ENCODE results near the gene MGAT3.

Gene MGAT3

GRCh38 chr22:39426380-39427043 is 30.3 kb upstream of the MGAT3 start:
- H3K4me3 ChIP-seq (ENCODE audit: low read length): no peak overlapping the region

GRCh38 chr22:39427751-39428596 is 28.8 kb upstream of the MGAT3 start:
- no peak for DNase-seq (ENCODE audit: low read depth, low spot score)
- H3K4me3 ChIP-seq (ENCODE audit: low read length): no peak overlapping the region

More at GRCh38 chr22:39426380-39427043, 30.3 kb upstream of the MGAT3 start:
- DNase-seq (ENCODE audit: low read depth, low spot score): no peak

DNA sequence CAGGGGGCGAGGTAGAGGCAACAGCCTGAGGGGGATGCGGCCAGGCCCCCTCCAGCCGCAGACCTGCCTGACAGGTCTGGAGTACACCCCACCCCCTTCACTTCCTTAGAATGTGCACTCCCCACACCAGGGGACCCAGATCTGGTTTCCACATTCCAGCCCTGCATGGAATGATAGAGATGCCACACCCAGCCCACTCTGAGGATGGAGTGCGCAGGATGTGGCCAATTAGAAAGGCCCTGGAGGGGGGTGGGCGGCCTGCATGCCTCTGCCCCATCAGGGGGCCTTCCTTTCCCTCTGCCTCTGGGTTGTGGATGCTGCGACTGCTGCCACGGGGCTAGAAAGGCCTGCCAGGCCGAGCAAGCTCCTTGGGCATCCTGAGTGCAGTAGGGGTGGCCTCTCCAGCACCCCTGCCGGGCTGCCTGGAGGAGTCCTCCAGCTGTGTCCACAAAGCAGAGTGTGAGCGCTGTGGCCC is 28.2 kb upstream of the MGAT3 start:
- no peak for DNase-seq (ENCODE audit: low read depth, low spot score)
- no peak overlapping the region for H3K4me3 ChIP-seq (ENCODE audit: low read length)

DNA sequence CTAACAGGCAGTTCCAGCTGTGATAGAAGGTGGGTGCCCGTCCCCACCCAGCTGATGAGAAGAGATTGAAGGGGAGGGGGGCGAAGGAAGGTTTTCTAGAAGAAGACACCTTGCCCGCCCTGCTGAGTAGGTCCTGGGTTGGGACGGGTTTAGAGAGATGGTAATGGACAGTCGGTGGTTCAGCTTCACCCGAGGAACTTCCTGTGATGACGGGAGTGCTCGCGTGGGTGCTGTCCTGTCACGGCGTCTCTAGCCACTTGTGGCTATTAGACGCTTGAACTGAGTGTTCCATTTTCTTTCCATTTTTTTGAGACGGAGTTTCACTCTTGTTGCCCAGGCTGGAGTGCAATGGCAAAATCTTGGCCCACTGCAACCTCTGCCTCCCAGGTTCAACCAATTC is 27.6 kb upstream of the MGAT3 start:
- DNase-seq (ENCODE audit: low read depth, low spot score): no peak
- H3K4me3 ChIP-seq (ENCODE audit: low read length): no peak overlapping the region

GRCh38 chr22:39429916-39430575 is 26.8 kb upstream of the MGAT3 start:
- H3K4me3 ChIP-seq (ENCODE audit: low read length): no peak overlapping the region
- DNase-seq (ENCODE audit: low read depth, low spot score): no peak

DNA sequence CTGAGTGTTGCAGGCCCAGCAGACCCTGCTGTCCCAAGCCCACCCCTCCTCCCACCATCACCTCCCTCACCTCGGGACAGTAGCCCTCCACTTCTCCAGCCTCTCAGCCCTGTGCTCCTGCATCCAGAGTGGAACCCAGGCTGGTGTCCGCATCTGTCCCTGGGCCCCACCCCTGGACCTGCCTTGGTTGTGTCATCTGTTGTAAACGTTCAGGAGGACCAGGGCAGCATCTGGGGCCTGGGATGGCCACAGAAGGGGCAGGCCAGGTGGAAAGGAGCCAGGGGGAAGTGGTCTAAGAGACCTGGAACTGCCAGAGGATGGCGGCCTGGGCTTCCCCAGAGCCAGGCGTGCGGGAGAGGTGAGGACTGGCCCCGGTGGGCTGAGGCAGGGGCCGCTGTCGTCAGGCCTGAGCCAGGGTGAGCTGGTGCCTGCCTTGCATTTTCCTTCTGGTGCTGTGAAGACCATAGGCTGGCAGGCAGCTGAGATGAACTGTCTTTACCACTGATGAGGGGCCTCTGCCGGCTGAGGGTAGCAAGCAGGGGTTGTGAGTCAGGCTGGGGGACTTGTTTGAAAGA is 26.1 kb upstream of the MGAT3 start:
- H3K4me3 ChIP-seq (ENCODE audit: low read length): no peak overlapping the region
- no peak for DNase-seq (ENCODE audit: low read depth, low spot score)

DNA sequence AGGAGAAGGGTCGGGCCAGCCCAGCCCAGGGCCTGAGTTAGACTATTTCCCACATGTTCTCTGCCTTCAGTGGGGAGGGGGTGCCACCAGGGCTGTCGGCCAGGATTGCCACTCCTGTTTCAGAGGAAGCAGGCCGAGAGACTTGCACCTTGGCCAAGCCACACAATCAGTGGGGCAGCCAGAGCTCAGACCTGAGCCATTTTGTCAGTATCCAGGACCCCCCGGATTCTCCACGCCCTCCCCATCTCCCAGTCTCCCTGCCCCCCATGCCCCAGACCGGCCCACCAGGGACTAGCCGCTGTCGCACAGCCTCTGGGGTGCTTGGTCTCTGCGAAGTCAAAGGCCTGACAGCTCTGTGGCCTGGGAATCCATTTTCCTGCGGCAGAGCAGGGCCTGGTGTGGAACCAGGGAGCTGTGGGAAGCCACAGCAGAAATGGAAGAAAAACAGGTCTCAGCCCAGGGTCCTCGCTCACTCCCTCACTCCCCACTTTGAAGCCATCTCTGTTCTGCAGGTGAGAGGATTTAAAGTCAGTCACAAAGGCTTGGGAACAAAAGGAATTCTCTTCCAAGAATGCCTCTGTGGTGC is 25.5 kb upstream of the MGAT3 start:
- H3K4me3 ChIP-seq (ENCODE audit: low read length): no peak overlapping the region
- no peak for DNase-seq (ENCODE audit: low read depth, low spot score)

GRCh38 chr22:39431821-39432251 is 25.0 kb upstream of the MGAT3 start:
- DNase-seq (ENCODE audit: low read depth, low spot score): no peak
- H3K4me3 ChIP-seq (ENCODE audit: low read length): no peak overlapping the region

DNA sequence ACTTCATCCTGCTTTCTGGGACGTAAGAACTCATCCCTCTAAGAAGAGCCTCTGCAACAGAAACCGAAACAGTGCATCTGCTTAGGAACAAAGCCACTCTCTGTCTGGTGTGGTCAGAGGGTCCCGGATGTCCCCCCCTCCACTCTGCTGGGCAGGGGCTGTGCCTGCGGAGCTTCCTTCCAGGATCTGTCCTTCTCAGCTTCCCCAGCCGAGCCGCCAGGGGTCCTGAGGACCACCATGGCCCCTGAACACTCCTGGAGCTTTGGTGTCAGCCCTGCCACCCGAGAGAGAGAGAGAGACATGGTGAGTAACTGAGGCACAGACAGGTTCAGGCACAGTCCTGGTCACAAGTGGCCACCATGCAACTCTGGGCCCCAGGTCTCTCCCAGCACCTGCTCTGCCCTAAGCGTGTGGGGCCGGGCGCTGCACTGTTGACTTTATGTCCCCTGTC is 24.4 kb upstream of the MGAT3 start:
- DNase-seq (ENCODE audit: low read depth, low spot score): no peak
- no peak overlapping the region for H3K4me3 ChIP-seq (ENCODE audit: low read length)

DNA sequence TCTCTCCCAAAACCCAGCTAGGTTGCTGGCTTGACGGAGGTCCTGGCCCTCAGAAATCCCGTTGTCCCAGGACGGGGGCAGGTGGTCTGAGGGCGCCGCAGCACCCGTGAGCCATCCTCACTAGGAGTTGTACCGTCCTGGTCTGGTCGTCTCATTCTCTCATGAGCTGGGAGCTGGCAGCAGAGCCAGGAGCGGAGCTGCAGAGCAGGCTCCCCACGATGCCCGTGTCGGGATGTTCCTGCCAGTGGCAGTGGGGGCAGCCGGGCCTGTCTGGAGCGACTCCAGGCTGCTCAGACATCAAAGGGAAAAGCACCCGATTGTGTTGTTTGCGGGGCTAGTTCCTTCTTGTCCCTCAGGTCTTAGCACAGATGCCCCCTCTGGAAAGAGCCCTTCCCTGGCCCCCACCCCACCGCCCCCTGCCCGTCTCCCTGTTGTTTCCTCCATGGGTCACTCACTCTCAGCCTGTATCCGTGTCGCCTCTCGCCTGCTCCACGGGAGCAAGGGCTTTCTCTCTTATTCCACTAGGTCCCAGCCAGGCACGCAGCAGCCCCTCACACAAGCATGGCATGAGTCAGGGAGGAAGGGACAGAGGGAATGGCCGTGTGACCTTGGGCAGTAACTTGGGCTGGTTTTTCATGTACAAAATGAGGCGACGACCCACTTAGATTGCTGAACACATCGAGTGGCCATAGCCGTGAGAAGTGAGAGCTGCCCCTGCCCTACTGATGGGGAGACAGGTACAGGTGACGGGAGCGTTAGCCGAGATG is 23.2 kb upstream of the MGAT3 start:
- no peak overlapping the region for H3K4me3 ChIP-seq (ENCODE audit: low read length)
- DNase-seq (ENCODE audit: low read depth, low spot score): no peak

GRCh38 chr22:39434243-39434653 is 22.6 kb upstream of the MGAT3 start:
- no peak overlapping the region for H3K4me3 ChIP-seq (ENCODE audit: low read length)
- no peak for DNase-seq (ENCODE audit: low read depth, low spot score)

- no peak for DNase-seq (ENCODE audit: low read depth, low spot score)
- H3K4me3 ChIP-seq (ENCODE audit: low read length): no peak overlapping the region
These were observed 22.1 kb upstream of the MGAT3 start for GRCh38 chr22:39434721-39435120.

DNA sequence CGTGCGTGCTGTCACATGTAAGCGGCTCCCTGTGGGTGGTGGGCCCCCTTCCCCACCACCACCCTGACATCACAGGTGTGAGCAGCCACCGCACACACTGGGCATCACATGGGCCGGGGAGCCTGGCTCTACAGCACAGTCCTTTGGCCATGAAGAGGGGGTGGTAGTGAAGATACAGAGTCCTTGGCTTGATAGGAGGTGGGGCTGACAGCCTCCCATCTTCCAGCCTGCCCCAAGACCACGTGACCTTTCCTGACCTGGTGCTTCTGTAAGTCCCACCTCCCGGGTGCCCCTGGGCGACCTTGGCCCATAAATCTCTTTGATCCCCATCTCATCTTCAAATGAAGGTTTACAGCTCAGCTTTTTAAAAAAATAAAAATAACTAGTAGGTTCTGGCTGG is 21.2 kb upstream of the MGAT3 start:
- no peak overlapping the region for H3K4me3 ChIP-seq (ENCODE audit: low read length)
- DNase-seq (ENCODE audit: low read depth, low spot score): no peak

GRCh38 chr22:39437791-39438704 is 18.8 kb upstream of the MGAT3 start:
- H3K4me3 ChIP-seq (ENCODE audit: low read length): peak overlapping the region; percentile 40; the same call in 1 of the 2 replicates
- DNase-seq (ENCODE audit: low read depth, low spot score): peak; percentile 37

DNA sequence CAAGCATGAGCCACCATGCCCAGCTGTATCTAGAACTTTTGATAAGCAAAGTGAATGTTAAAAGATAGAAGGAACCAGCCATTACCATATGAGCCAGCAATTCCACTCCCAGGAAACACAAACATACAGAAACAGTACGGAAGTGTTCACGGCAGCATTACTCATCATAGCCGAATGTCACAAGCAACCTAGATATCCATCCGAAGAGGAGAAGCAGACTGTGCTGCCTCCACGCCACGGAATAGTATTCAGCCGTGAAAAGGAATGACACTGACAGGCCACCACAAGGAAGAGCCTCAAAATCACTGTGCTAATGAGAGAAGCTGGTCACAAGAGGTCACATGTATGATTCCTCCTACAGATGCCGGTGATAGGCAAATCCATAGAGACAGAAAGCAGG is 17.6 kb upstream of the MGAT3 start:
- H3K4me3 ChIP-seq (ENCODE audit: low read length): no peak overlapping the region
- DNase-seq (ENCODE audit: low read depth, low spot score): no peak

DNA sequence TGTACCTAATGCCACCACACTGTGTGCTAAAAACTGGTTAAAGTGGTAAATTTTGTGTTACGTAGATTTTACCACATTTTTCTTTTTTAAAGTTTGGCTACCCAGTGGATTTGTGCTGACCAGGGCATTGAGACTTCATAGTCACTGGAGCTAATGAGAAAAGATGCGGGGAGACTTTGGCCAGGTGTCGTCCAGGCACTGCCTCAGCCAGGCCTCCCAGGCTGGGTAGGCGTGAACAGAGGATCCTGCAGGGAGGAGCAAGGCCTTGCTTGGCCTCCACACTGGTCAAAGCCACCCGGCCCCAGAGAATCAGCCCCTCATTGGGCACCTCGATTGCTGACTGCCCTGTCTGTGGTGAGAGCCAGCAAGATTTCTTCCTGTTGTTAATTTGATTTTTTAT is 13.4 kb upstream of the MGAT3 start:
- DNase-seq (ENCODE audit: low read depth, low spot score): no peak

GRCh38 chr22:39444247-39444800 is 12.5 kb upstream of the MGAT3 start:
- no peak for DNase-seq (ENCODE audit: low read depth, low spot score)

More for the DNA sequence above, 13.4 kb upstream of the MGAT3 start:
- no peak overlapping the region for H3K4me3 ChIP-seq (ENCODE audit: low read length)

More at GRCh38 chr22:39444247-39444800, 12.5 kb upstream of the MGAT3 start:
- H3K4me3 ChIP-seq (ENCODE audit: low read length): no peak overlapping the region
